Measurements from ENCODE around the gene TMEM131L.

The TMEM131L gene

DNA sequence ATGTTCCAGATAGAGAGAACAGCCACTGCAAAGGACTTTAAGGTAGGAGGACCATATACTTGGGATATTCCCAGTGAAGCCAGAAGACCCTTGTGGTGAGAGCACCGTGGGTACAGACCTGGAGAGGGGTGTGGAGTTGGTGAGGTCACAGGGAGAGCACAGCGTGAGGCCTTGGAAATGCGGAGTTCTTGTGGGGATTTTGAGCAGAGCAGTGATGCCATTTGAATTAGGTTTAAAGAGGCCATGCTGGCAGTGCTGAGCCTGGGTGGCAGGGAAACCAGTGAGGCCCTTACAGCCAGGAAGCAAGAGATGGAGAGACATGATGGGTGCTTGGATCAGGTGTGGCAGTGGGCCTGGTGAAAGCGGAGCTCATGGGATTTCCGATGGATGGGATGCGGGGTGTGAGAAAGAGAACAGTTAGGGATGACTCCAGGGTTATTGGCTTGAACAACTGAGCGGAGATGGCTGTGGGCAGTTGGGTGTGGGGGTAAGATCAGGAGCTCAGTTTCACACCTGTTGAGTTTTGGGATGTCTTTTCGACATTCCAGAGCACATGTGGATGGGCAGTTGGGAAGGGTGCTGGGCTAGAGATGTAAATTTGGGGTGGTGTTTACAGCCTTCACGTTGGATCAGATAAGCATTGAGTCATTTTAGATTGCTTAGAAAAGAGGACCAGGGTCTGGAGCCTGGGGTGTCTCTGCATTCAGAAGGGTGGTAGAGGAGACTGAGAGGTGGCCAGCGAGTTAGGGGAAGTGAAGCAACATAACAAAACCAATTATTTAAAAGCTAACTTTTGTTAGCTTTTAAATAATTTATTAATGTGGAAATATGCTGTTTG is 68.9 kb downstream of the TMEM131L start:
- no peaks in the 10 kb centered on the region for H3K79me2 ChIP-seq (ENCODE audit: low read length)

DNA sequence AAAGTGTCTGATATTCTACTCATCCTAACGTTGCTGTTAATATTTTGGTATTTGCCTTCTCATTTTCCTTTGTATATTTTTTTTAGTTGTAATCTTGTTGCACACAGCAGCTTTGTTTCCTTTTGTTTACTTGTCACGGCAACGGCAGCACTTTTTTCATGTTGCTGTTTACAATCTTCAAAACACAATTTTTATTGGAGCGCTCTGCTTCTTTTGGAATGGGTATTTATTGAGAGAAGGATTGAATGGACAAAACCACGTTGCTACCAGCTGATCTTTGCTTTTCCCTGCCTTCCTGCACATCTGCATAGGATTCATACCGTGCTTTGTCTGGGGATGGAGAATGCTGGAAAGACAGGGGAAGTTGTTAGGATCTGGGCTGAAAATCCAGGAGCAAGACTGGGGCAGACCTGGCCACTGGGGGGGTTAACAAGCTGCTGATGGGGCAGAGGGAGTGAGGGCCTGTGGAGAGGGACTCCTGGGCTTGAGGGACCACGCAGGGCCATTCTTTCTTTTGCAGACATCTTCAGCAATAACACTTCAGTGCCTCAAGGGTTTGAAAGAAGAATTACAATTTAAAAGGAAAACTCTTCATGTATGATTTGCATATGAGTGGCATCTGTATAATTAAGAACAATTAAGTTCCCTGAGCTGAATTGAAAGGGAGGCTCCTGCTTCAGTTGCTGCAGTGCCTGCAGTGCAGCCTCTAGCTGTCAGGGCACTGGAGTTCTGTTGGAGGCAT is 69.8 kb downstream of the TMEM131L start:
- no peaks in the 10 kb centered on the region for H3K36me3 ChIP-seq (replicated peaks; ENCODE audit: insufficient read depth, low read length)
- no peaks in the 10 kb centered on the region for H3K4me1 ChIP-seq (ENCODE audit: low read length)

More for the DNA sequence above, 68.9 kb downstream of the TMEM131L start:
- no peak overlapping the region for H2AFZ ChIP-seq (ENCODE audit: low read length)
- no peak overlapping the region for H3K4me2 ChIP-seq (ENCODE audit: low read depth, low read length)
- no peaks in the 10 kb centered on the region for H3K9me3 ChIP-seq (replicated peaks; ENCODE audit: insufficient read depth, low read length)
- H3K4me1 ChIP-seq (ENCODE audit: low read length) = no peaks in the 10 kb centered on the region
- no peak overlapping the region for H3K27ac ChIP-seq (ENCODE audit: low read length)
- no peaks in the 10 kb centered on the region for H3K27me3 ChIP-seq (replicated peaks; ENCODE audit: insufficient read depth, low read length)
- no peak overlapping the region for H3K9ac ChIP-seq (ENCODE audit: low read length)
- H3K4me3 ChIP-seq (ENCODE audit: low read length) = no peak overlapping the region
- H4K20me1 ChIP-seq (ENCODE audit: insufficient read depth, low read length) = no peaks in the 10 kb centered on the region
- no peak for DNase-seq
- no peaks in the 10 kb centered on the region for H3K36me3 ChIP-seq (replicated peaks; ENCODE audit: insufficient read depth, low read length)
- H3K9me2 ChIP-seq (replicated peaks; ENCODE audit: insufficient read depth, low read length) = no peaks in the 10 kb centered on the region
- TF ChIP-seq EZH2phosphoT487 (IDR thresholded peaks at IDR 0.05; ENCODE audit: low read length) = no peak
- TF ChIP-seq, protein P1, sequence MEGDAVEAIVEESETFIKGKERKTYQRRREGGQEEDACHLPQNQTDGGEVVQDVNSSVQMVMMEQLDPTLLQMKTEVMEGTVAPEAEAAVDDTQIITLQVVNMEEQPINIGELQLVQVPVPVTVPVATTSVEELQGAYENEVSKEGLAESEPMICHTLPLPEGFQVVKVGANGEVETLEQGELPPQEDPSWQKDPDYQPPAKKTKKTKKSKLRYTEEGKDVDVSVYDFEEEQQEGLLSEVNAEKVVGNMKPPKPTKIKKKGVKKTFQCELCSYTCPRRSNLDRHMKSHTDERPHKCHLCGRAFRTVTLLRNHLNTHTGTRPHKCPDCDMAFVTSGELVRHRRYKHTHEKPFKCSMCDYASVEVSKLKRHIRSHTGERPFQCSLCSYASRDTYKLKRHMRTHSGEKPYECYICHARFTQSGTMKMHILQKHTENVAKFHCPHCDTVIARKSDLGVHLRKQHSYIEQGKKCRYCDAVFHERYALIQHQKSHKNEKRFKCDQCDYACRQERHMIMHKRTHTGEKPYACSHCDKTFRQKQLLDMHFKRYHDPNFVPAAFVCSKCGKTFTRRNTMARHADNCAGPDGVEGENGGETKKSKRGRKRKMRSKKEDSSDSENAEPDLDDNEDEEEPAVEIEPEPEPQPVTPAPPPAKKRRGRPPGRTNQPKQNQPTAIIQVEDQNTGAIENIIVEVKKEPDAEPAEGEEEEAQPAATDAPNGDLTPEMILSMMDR (IDR thresholded peaks at IDR 0.05; ENCODE audit: low read length) = no peak
- TF ChIP-seq EZH2 (optimal IDR thresholded peaks at IDR 0.05; ENCODE audit: low read depth, low read length) = no peak
- no peaks in the 10 kb centered on the region for H3F3A ChIP-seq (ENCODE audit: insufficient read depth, low read length)

DNA sequence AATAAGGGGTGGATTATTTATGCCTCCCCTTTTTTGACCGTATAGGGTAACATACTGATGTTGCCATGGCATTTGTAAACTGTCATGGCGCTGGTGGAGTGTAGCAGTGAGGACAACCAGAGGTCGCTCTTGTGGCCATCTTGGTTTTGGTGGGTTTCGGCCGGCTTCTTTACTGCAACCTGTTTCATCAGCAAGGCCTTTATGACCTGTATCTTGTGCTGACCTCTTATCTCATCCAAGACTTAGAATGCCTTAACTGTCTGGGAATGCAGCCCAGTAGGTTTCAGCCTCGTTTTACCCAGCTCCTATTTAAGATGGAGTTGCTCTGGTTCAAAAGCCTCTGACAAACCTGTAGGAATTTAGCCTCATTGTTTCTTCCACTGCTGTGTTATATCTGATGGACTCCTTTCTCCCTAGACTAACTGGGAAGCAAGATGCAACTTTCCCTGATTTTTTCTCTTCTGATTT is 71.4 kb downstream of the TMEM131L start:
- no peak overlapping the region for H3K4me3 ChIP-seq (ENCODE audit: low read length)
- no peak overlapping the region for H2AFZ ChIP-seq (ENCODE audit: low read length)
- no peaks in the 10 kb centered on the region for H3K27me3 ChIP-seq (replicated peaks; ENCODE audit: insufficient read depth, low read length)
- H3K9ac ChIP-seq (ENCODE audit: low read length) = no peak overlapping the region
- H3K9me2 ChIP-seq (replicated peaks; ENCODE audit: insufficient read depth, low read length) = no peaks in the 10 kb centered on the region
- H3K36me3 ChIP-seq (replicated peaks; ENCODE audit: insufficient read depth, low read length) = no peaks in the 10 kb centered on the region
- H3K27ac ChIP-seq (ENCODE audit: low read length) = no peak overlapping the region
- no peak for TF ChIP-seq EZH2phosphoT487 (IDR thresholded peaks at IDR 0.05; ENCODE audit: low read length)
- no peak for TF ChIP-seq EZH2 (optimal IDR thresholded peaks at IDR 0.05; ENCODE audit: low read depth, low read length)
- TF ChIP-seq, protein P1 (IDR thresholded peaks at IDR 0.05; ENCODE audit: low read length) = no peak
- H3K4me1 ChIP-seq (ENCODE audit: low read length) = no peaks in the 10 kb centered on the region
- H3K9me3 ChIP-seq (replicated peaks; ENCODE audit: insufficient read depth, low read length) = no peaks in the 10 kb centered on the region
- no peak overlapping the region for H3K4me2 ChIP-seq (ENCODE audit: low read depth, low read length)
- DNase-seq = no peak
- no peaks in the 10 kb centered on the region for H3F3A ChIP-seq (ENCODE audit: insufficient read depth, low read length)
- no peaks in the 10 kb centered on the region for H3K79me2 ChIP-seq (ENCODE audit: low read length)
- H4K20me1 ChIP-seq (ENCODE audit: insufficient read depth, low read length) = no peaks in the 10 kb centered on the region

More for the DNA sequence above, 69.8 kb downstream of the TMEM131L start:
- Histone ChIP-seq H3K9me3 (replicated peaks; ENCODE audit: insufficient read depth, low read length) (no peaks in the 10 kb centered on the region), H3K9ac (ENCODE audit: low read length) (no peak overlapping the region), H3K79me2 (ENCODE audit: low read length) (no peaks in the 10 kb centered on the region), H3F3A (ENCODE audit: insufficient read depth, low read length) (no peaks in the 10 kb centered on the region), H4K20me1 (ENCODE audit: insufficient read depth, low read length) (no peaks in the 10 kb centered on the region), H3K4me2 (ENCODE audit: low read depth, low read length) (no peak overlapping the region), H2AFZ (ENCODE audit: low read length) (no peak overlapping the region), H3K27ac (ENCODE audit: low read length) (no peak overlapping the region), H3K9me2 (replicated peaks; ENCODE audit: insufficient read depth, low read length) (no peaks in the 10 kb centered on the region), H3K27me3 (replicated peaks; ENCODE audit: insufficient read depth, low read length) (no peaks in the 10 kb centered on the region), H3K4me3 (ENCODE audit: low read length) (no peak overlapping the region)
- DNase-seq = no peak
- TF ChIP-seq EZH2phosphoT487 (IDR thresholded peaks at IDR 0.05; ENCODE audit: low read length) = no peak
- TF ChIP-seq EZH2 (optimal IDR thresholded peaks at IDR 0.05; ENCODE audit: low read depth, low read length) = no peak
- TF ChIP-seq, protein P1 (IDR thresholded peaks at IDR 0.05; ENCODE audit: low read length) = no peak
